Stimulated activated CD4-positive, alpha-beta T cell treated with anti-CD3 and anti-CD28 coated beads, Interleukin-15, amount 100 ng/mL, for 1 hour (primary cell): ENCODE results near the gene PLLP.

Experiments
- DNase-seq, 2 donors: peaks; one replicate each; pipeline ENCODE4 v3.0.0-alpha.2; 2020; ENCODE audit warnings: low read depth in 1 of 2, low spot score in 1 of 2

The PLLP gene

DNA sequence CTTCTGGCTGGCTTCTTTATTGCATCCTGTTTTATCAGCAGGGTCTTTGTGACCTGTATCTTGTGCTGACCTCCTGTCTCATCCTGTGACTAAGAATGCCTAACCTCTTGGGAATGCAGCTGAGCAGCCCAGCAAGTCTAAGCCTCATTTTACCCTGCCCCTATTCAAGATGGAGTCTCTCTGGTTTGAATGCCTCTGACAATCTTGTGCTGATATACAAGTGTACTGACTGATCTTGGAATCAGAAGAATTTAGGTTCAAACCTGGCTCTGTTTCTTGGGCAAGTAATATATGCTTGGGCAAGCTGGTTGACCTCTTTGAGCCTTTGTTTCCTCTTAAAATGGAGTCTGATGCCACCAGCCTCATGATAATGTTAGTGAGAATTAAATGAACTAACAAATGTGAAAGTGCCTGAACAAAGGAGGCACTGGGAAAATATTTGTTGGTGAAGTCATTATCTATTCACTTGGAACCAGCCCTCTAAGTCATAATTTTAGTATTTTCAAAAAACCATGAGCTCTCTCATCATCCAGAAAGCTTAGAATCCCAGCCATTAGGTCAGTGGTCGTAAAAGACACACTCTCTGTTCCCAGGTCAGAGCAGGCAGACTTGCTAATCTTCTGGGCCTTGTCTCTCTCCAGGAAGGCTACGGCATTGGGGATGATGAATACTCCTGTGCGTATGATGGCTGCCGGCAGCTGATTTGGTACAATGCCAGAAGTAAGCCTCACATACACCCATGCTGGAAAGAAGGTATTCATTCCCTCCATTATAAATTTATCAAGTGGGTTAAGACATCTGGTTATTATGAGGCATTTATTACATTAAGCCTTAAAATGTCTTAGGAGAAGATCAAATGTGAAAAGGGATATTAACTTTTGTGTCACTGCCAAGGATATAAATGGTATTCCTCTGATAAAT lies 57.5 kb downstream of the PLLP start:
- DNase-seq: no peak

DNA sequence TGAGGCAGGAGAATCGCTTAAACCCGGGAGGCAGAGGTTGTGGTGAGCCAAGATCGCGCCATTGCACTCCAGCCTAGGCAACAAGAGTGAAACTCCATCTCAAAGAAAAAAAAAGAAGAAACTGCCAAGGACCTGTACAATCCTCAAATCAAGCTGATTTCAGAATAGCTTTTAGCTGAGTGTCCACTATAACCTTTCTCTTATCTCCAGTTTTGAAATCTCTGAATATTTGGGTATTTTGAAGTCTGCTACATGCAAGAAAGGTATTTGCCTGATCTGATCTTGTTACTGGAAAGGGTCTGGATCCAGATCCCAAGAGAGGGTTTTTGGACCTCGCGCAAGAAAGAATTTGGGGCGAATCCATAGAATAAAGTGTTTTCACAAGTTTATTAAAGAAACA lies 58.5 kb downstream of the PLLP start:
- DNase-seq: no peak

DNA sequence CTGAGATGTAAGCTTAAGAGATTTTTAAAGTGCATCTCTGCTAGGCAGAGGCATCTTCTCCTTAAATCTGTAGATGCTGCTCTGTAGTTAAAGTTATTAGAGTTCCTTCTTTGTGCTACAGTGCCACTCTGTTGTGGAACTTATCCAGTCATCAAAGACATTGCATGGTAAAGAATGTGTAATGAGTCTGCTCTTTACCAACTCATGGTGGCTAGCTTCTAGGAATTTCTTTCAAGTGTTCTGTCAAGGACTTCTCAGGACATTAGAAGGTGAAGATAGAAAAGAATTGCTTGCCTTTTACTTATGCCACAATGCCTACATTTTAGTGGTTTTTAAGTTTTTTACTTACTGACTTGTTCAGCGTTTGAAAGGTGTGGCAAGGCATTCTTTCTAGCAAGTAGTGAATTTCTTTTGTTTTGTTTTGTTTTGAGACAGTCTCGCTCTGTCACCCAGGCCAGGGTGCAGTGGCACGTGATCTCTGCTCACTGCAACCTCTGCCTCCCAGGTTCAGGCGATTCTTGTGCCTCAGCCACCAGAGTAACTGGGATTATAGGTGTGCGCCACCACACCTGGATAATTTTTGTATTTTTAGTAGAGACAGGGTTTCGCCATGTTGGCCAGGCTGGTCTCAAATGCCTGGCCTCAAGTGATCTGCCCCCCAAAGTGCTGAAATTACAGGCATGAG lies 59.7 kb downstream of the PLLP start:
- DNase-seq: no peak

DNA sequence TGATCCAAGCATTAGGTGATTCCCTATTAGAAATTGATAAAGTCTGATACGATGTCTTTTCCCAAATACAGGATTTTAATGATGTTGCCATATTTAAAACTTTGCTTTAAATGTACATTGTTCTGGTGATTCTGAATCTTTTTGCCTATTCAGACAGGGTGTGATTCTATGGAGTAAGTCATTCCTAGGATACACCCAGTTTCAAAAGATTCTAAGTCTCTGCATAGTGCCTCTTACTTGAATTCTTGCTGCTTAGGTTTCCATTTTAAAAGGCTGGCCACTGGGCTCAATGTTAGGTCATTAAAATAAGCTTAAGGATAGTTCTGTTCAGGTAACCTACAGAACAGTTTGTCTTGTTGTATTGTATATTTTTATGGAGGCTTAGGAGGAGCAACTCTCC lies 61.4 kb downstream of the PLLP start:
- no peak for DNase-seq

DNA sequence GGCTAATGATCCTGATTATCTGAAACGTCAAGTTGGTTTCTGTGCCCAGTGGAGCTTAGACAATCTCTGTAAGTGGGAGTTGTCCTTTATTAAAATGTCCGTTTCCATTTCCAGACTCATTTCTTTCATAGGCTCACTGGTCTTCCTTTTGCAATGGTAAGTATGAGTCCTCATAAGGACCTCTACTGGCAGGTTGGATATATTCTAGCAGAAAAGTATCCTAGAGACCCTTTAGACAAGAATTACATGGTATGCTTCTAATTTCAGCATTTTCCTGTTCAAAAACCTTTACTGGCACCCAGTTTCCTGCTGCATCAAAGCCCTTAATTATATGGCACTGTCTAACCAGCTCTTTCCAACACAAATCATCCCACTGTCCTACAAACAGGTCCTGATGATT lies 67.5 kb downstream of the PLLP start:
- no peak for DNase-seq

DNA sequence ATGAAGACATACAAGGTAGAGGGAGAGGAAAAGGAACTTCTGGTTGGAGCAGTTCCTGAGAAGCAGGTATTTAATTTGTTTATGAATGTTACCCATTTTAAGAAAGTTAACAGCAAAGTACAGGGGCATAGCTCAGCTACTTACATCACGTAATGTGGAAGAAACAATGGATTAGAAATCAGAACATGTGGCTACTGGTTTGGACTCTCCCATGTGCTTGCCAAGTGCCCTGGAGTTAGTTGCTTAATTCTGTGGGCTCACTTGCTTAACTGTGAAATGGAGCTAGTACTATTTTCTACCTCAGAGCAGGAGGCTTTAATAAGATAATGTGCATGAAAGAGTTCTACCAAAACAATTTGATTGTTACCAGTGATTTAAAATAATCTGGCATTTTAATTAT lies 71.0 kb downstream of the PLLP start:
- no peak for DNase-seq

DNA sequence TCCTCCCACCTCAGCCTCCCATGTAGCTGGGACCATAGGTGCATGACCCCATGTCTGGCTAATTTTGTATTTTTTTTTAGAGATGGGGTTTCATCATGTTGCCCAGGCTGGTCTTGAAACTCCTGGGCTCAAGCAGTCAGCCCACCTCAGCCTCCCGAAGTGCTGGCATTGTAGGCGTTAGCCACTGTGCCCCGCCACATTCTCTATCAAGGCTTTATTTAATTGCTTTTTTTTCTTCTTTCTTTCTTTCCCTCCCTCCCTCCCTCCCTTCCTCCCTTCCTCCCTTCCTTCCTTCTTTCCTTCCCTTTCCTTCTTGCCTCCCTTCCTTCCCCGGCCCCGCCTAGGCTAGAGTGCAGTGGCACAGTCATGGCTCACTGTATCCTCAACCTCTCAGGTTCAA lies 74.7 kb downstream of the PLLP start:
- DNase-seq: no peak

DNA sequence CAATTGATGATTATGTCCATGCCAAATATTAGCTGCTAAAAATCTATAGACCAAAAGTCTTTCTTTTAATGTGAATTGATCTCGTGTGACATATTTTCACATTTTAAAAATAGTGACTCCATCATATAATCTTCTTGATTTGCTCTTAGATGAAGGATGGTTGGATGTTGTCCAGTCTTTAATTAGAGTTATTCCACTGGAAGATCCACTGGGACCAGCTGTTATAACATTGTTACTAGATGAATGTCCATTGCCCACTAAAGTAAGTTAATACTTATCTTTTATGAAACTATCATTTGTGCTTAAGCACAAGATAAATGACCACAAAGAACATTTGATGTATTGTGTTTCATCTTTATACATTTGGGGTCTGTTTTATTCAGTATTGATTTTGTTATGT lies 75.5 kb downstream of the PLLP start:
- DNase-seq: no peak
